ENCODE data around the gene GDPD1.
"Not testable (repeated sequence)": the region's sequence is repeated elsewhere in the genome, so short reads cannot be mapped to it uniquely, and the experiment has no call there.

The GDPD1 gene

GRCh38 chr17:59202320-59202719 is 18.0 kb upstream of the GDPD1 start:
- no peaks in the 10 kb centered on the region for H3K9me3 Mint-ChIP-seq
- H3K27ac Mint-ChIP-seq, result no peak overlapping the region
- no peaks in the 10 kb centered on the region for H3K4me1 Mint-ChIP-seq (ENCODE audit: low read depth in 2 of 2)
- H3K4me3 Mint-ChIP-seq, result no peak overlapping the region
- peaks cover 2% of the 10 kb centered on the region for H3K36me3 Mint-ChIP-seq (ENCODE audit: insufficient read depth)
- no peak for DNase-seq
- no peaks in the 10 kb centered on the region for H3K27me3 Mint-ChIP-seq
- ATAC-seq (replicated peaks), result no peak

GRCh38 chr17:59219370-59219769 is 941 bp upstream of the GDPD1 start:
- no peak overlapping the region for H3K27ac Mint-ChIP-seq
- H3K9me3 Mint-ChIP-seq, result no peaks in the 10 kb centered on the region
- H3K4me1 Mint-ChIP-seq (ENCODE audit: low read depth in 2 of 2), result peaks cover 10 to 13% of the 10 kb centered on the region in 2 donors
- no peak for ATAC-seq (replicated peaks)
- no peak for DNase-seq
- H3K4me3 Mint-ChIP-seq, result peak overlapping the region in 1 of 2 donors; percentile 100
- no peaks in the 10 kb centered on the region for H3K27me3 Mint-ChIP-seq
- peaks cover 38% of the 10 kb centered on the region for H3K36me3 Mint-ChIP-seq (ENCODE audit: insufficient read depth)

DNA sequence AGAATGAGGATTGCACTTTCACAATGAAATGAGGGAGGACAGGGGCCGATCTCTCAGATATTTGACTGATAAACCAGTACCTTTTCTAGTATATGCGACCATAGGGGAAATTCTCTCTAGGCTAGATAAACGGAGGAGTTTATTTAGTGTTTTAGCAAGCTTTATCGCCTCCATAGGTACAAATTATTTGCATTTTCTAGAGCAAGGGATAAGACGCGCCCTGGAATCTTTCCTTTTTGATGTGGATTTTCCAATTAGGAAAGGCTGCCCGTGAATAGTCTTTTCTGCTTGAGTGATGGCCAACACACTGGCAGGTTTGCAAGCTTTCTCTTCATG is 351 bp upstream of the GDPD1 start:
- Mint-ChIP-seq H3K27me3 (no peaks in the 10 kb centered on the region), H3K4me1 (ENCODE audit: low read depth in 2 of 2) (peaks cover 10 to 13% of the 10 kb centered on the region in 2 donors)
- DNase-seq, result no peak

GRCh38 chr17:59221159-59221847 is 992 bp downstream of the GDPD1 start:
- ATAC-seq (replicated peaks), result no peak
- H3K36me3 Mint-ChIP-seq (ENCODE audit: insufficient read depth), result peaks cover 20% of the 10 kb centered on the region
- no peak for DNase-seq
- peaks cover 10 to 13% of the 10 kb centered on the region in 2 donors for H3K4me1 Mint-ChIP-seq (ENCODE audit: low read depth in 2 of 2)
- no peaks in the 10 kb centered on the region for H3K27me3 Mint-ChIP-seq
- peak overlapping the region; percentile 95 to 99 for H3K27ac Mint-ChIP-seq
- H3K4me3 Mint-ChIP-seq, result peak overlapping the region; percentile 100
- no peaks in the 10 kb centered on the region for H3K9me3 Mint-ChIP-seq

More for the DNA sequence above, 351 bp upstream of the GDPD1 start:
- Mint-ChIP-seq H3K4me3 (peak overlapping the region; percentile 100), H3K36me3 (ENCODE audit: insufficient read depth) (peaks cover 32% of the 10 kb centered on the region), H3K27ac (peak overlapping the region; percentile 95 to 99), H3K9me3 (no peaks in the 10 kb centered on the region)
- no peak for ATAC-seq (replicated peaks)

DNA sequence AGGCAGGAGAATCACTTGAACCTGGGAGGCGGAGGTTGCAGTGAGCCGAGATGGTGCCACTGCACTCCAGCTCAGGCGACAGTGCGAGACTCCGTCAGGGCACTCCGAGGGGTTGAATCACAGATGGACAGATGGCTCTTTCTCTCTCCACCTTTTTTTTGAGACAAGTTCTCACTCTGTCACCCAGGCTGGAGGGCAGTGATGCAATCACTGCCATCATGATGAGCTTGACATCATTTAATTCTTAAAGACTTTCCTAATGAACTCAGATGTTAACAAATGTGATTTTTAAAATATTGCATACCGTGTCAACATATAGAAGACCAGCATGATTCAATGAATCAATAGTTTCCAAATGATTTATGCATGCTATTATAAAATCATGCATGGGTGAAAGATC is 3.5 kb downstream of the GDPD1 start:
- ATAC-seq (replicated peaks), result no peak
- peaks cover 20% of the 10 kb centered on the region for H3K36me3 Mint-ChIP-seq (ENCODE audit: insufficient read depth)
- peaks cover 10 to 13% of the 10 kb centered on the region in 2 donors for H3K4me1 Mint-ChIP-seq (ENCODE audit: low read depth in 2 of 2)
- H3K4me3 Mint-ChIP-seq, result no peak overlapping the region
- H3K9me3 Mint-ChIP-seq, result no peaks in the 10 kb centered on the region
- no peak overlapping the region for H3K27ac Mint-ChIP-seq
- DNase-seq, result no peak
- no peaks in the 10 kb centered on the region for H3K27me3 Mint-ChIP-seq

GRCh38 chr17:59228588-59228987 is 8.3 kb downstream of the GDPD1 start:
- H3K4me1 Mint-ChIP-seq (ENCODE audit: low read depth in 2 of 2); H3K36me3 Mint-ChIP-seq (ENCODE audit: insufficient read depth); ATAC-seq (replicated peaks); H3K4me3 Mint-ChIP-seq; H3K27me3 Mint-ChIP-seq; H3K9me3 Mint-ChIP-seq; H3K27ac Mint-ChIP-seq; DNase-seq: not testable (repeated sequence)

DNA sequence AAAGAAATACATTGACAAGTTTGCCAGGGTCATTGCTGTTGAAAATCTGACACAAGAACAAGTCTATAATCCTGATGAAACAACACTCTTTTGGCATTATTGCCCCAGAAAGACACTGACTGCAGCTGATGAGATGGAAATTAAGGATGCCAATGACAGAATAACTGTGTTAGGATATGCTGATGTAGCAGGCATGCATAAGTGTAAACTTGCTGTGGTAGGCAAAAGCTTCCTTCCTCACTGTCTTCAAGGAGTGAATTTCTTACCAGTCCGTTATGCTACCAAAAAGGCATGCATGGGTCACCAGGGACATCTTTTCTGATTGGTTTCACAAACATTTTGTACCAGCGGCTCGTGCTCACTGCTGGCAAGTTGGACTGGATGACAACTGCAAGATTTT is 10.5 kb downstream of the GDPD1 start:
- Mint-ChIP-seq H3K4me1 (ENCODE audit: low read depth in 2 of 2) (no peaks in the 10 kb centered on the region), H3K4me3 (no peak overlapping the region), H3K9me3 (no peaks in the 10 kb centered on the region), H3K27me3 (no peaks in the 10 kb centered on the region), H3K27ac (no peak overlapping the region), H3K36me3 (ENCODE audit: insufficient read depth) (peaks cover 4% of the 10 kb centered on the region)
- ATAC-seq (replicated peaks) (no peak), DNase-seq (no peak)

GRCh38 chr17:59234631-59235030 is 14.3 kb downstream of the GDPD1 start:
- no peaks in the 10 kb centered on the region for H3K9me3 Mint-ChIP-seq
- H3K27ac Mint-ChIP-seq, result no peak overlapping the region
- ATAC-seq (replicated peaks), result no peak

GRCh38 chr17:59238906-59239305 is 18.6 kb downstream of the GDPD1 start:
- Mint-ChIP-seq H3K36me3 (ENCODE audit: insufficient read depth) (no peaks in the 10 kb centered on the region), H3K27ac (no peak overlapping the region)

More at GRCh38 chr17:59234631-59235030, 14.3 kb downstream of the GDPD1 start:
- H3K27me3 Mint-ChIP-seq, result no peaks in the 10 kb centered on the region
- peaks cover 4% of the 10 kb centered on the region for H3K36me3 Mint-ChIP-seq (ENCODE audit: insufficient read depth)
- no peaks in the 10 kb centered on the region for H3K4me1 Mint-ChIP-seq (ENCODE audit: low read depth in 2 of 2)
- no peak for DNase-seq
- H3K4me3 Mint-ChIP-seq, result no peak overlapping the region

DNA sequence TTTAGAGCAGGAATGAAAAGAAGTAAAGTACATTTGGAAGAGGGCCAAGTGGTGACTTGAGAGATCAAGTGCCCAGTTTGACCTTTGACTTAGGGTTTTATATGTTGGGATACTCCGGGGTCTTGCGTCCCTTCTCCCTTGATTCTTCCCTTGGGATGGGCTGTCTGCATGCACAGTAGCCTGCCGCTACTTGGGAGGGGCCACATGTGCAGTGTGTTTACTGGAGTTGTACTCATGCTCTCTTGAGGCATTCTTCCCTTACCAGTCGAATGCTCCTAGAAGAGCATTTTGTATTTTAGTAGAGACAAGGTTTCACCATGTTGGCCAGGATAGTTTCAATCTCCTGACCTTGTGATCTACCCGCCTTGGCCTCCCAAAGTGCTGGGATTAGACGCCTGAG is 23.8 kb downstream of the GDPD1 start:
- no peak for ATAC-seq (replicated peaks)
- no peak overlapping the region for H3K4me3 Mint-ChIP-seq
- H3K9me3 Mint-ChIP-seq, result no peaks in the 10 kb centered on the region
- H3K27me3 Mint-ChIP-seq, result no peaks in the 10 kb centered on the region
- H3K4me1 Mint-ChIP-seq (ENCODE audit: low read depth in 2 of 2), result no peaks in the 10 kb centered on the region
- no peak for DNase-seq
- H3K27ac Mint-ChIP-seq, result no peak overlapping the region
- H3K36me3 Mint-ChIP-seq (ENCODE audit: insufficient read depth), result peaks cover 4% of the 10 kb centered on the region

More at GRCh38 chr17:59238906-59239305, 18.6 kb downstream of the GDPD1 start:
- ATAC-seq (replicated peaks), result no peak
- Mint-ChIP-seq H3K27me3 (no peaks in the 10 kb centered on the region), H3K9me3 (no peaks in the 10 kb centered on the region), H3K4me1 (ENCODE audit: low read depth in 2 of 2) (no peaks in the 10 kb centered on the region), H3K4me3 (no peak overlapping the region)
- DNase-seq, result no peak

DNA sequence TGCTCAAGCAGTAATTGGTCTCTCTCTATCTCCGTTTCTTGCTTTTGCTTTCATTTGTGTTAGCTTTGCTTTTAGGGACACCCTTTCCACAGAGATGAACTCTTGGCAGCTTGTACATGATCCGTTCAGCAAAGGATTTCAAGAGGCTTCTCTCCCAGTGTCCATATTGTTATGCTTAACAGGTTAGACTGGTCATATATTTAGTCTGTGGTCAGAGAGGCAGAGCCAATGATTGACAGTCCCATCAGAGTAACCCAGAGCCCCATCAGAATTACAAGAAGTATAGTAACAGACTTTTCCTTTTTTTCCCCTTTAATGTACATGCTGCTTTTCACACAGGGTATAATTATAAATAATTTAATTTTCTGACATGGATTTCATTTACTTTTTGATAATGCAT is 34.4 kb downstream of the GDPD1 start:
- DNase-seq (no peak), ATAC-seq (replicated peaks) (no peak)
- Mint-ChIP-seq H3K9me3 (no peaks in the 10 kb centered on the region), H3K4me3 (no peak overlapping the region), H3K27ac (no peak overlapping the region), H3K36me3 (ENCODE audit: insufficient read depth) (no peaks in the 10 kb centered on the region), H3K27me3 (no peaks in the 10 kb centered on the region), H3K4me1 (ENCODE audit: low read depth in 2 of 2) (no peaks in the 10 kb centered on the region)

- no peak overlapping the region for H3K27ac Mint-ChIP-seq
- H3K9me3 Mint-ChIP-seq, result no peaks in the 10 kb centered on the region
- H3K4me1 Mint-ChIP-seq (ENCODE audit: low read depth in 2 of 2), result no peaks in the 10 kb centered on the region
- no peak overlapping the region for H3K4me3 Mint-ChIP-seq
- ATAC-seq (replicated peaks) (no peak), DNase-seq (no peak)
- H3K36me3 Mint-ChIP-seq (ENCODE audit: insufficient read depth), result no peaks in the 10 kb centered on the region
- H3K27me3 Mint-ChIP-seq, result no peaks in the 10 kb centered on the region
Measured at GRCh38 chr17:59257101-59257500, 36.8 kb downstream of the GDPD1 start.

DNA sequence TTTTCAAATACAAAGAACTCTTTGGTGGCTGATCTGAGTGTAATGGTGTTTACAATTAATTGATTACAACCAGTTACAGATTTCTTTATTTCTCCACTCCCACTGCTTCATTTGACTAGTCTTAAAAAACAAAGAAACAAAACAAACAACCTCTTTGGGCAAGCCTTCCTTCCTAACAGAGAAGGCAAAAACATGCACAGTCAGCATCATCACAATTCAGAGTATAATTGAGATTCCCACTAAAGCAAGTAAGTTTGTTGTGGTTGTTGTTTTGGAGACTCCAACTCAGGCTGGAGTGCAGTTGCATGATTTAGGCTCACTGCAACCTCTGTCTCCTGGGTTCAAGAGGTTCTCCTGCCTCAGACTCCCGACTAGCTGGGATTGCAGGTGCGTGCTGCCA is 40.4 kb downstream of the GDPD1 start:
- no peak for ATAC-seq (replicated peaks)

DNA sequence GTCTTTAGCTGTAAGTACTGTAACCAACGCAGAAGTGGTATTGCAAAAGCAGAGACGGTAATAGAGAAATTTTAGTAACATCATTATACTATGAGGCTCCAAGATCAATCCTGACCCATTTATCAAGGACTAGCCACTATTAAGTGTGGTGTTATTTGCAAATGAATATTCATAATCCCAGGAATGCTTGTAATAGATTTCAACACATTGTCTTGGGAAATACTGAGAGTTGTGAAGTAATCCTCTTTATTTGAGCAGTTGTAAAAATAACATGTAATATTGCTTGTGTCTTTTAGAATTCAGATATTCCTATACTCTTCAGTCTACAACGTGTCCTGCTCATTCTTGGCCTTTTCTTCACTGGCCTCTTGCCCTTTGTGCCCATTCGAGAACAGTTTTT is 46.4 kb downstream of the GDPD1 start:
- ATAC-seq (replicated peaks), result no peak
- Mint-ChIP-seq H3K9me3 (no peaks in the 10 kb centered on the region), H3K4me3 (no peak overlapping the region), H3K27ac (no peak overlapping the region), H3K27me3 (no peaks in the 10 kb centered on the region), H3K36me3 (ENCODE audit: insufficient read depth) (peaks cover 9% of the 10 kb centered on the region), H3K4me1 (ENCODE audit: low read depth in 2 of 2) (no peaks in the 10 kb centered on the region)
- DNase-seq, result no peak

More for the DNA sequence above, 40.4 kb downstream of the GDPD1 start:
- Mint-ChIP-seq H3K9me3 (no peaks in the 10 kb centered on the region), H3K27me3 (no peaks in the 10 kb centered on the region), H3K36me3 (ENCODE audit: insufficient read depth) (no peaks in the 10 kb centered on the region), H3K27ac (no peak overlapping the region), H3K4me1 (ENCODE audit: low read depth in 2 of 2) (no peaks in the 10 kb centered on the region), H3K4me3 (no peak overlapping the region)
- DNase-seq, result no peak

All from effector memory CD8-positive, alpha-beta T cell (primary cell).